K562 (cell line): Measurements from ENCODE around the gene DNAJB6. TPM values are rescaled to one million over a fixed set of nuclear protein-coding genes. Genes with fewer than 3 reads are reported as not detected.

ENCODE experiments used
- ATAC-seq: fragments of 200-7000 bp; cut with Tn5 transposase; 3 replicates; pipeline ENCODE4 v1.9.1; 2020; ENCODE audit warnings: moderate library complexity
- BruUV-seq: library from RNA; stranded (reverse); fragments of 400-500 nt; replicated peaks from 2 replicates; lab custom pipeline; 2021; lab: Mats Ljungman, UMichigan
- CTCF ChIA-PET: fragments of 300-600 bp; formaldehyde crosslinking; extraction: SDS; loops from one replicate; lab custom pipeline; 2021; ENCODE audit warnings: low intra/inter-chr PET ratio; lab: Yijun Ruan, JAX
- POLR2A ChIA-PET: fragments of 300-600, 350-650 bp; sonication (Branson Sonifier 250); formaldehyde crosslinking; extraction: SDS; loops from one replicate; lab custom pipeline; 2021; ENCODE audit warnings: antibody characterized with exemption, inconsistent platforms; lab: Yijun Ruan, JAX
- DNase-seq, 4 experiments: peaks; one replicate each; pipeline versions ENCODE4 v3.0.0 to v3.0.0-alpha.2; 2011 to 2018; ENCODE audit warnings: low spot score in 3 of 4, mixed read lengths in 3 of 4; ENCODE audit errors: extremely low read depth in 1 of 4
- FAIRE-seq: peaks from 2 replicates; lab custom pipeline; 2011; peaks lifted over from hg19 to GRCh38; lab: Jason Lieb, UNC
- H2AFZ ChIP-seq: 2 replicates; pipeline ENCODE4 v1.6.0; 2011; ENCODE audit warnings: low read depth, low read length, control low read depth, inconsistent platforms
- H3K27ac ChIP-seq: fragments of 200-600 bp; 3 replicates; pipeline ENCODE4 v1.8.0; 2011; ENCODE audit warnings: low read depth, mild to moderate bottlenecking, control low read depth, inconsistent platforms, low read length, moderate library complexity, mixed read lengths; ENCODE audit errors: extremely low read depth
- H3K27me3 ChIP-seq, 2 experiments: fragments of 300-600 bp in 1 of 2; 2 replicates in 1 of 2; 3 replicates in 1 of 2; pipeline versions ENCODE4 v1.6.0 to v1.8.0; 2011; ENCODE audit warnings: inconsistent platforms in 2 of 2, low read length in 2 of 2, mild to moderate bottlenecking in 1 of 2, mixed read lengths in 1 of 2, moderate library complexity in 1 of 2; ENCODE audit not compliant: control insufficient read depth in 2 of 2, insufficient read depth in 2 of 2
- H3K36me3 ChIP-seq: fragments of 300-600 bp; 3 replicates; pipeline ENCODE4 v1.8.0; 2011; ENCODE audit warnings: mild to moderate bottlenecking, low read length, inconsistent platforms; ENCODE audit not compliant: control insufficient read depth, insufficient read depth
- H3K4me1 ChIP-seq, 2 experiments: fragments of 200-600 bp in 1 of 2; replicated peaks in 1 of 2; 2 replicates in 1 of 2; 3 replicates in 1 of 2; pipeline versions ENCODE4 v1.5.1 to v1.8.0; 2011; ENCODE audit warnings: inconsistent platforms in 2 of 2, low read length in 2 of 2, mild to moderate bottlenecking in 1 of 2, mixed read lengths in 1 of 2, moderate library complexity in 1 of 2; ENCODE audit not compliant: control insufficient read depth in 2 of 2, insufficient read depth in 2 of 2
- H3K4me2 ChIP-seq: 2 replicates; pipeline ENCODE4 v1.6.1; 2011; ENCODE audit warnings: low read length, control low read depth, inconsistent platforms, mixed read lengths; ENCODE audit not compliant: insufficient read depth
- H3K4me3 ChIP-seq: fragments of 200-600 bp; sonication (generic), shearing (Covaris generic); 2 replicates; pipeline ENCODE4 v1.5.1; 2016; ENCODE audit warnings: control low read depth, inconsistent platforms
- H3K79me2 ChIP-seq: fragments of 200-600 bp; 3 replicates; pipeline ENCODE4 v1.8.0; 2011; ENCODE audit warnings: low read length, inconsistent platforms; ENCODE audit not compliant: control insufficient read depth, insufficient read depth
- H3K9ac ChIP-seq, 2 experiments: 2 replicates each; pipeline versions ENCODE4 v1.6.0 to v1.6.1; 2011; ENCODE audit warnings: low read depth in 2 of 2, low read length in 2 of 2, control low read depth in 1 of 2, inconsistent platforms in 1 of 2, mild to moderate bottlenecking in 1 of 2, mixed read lengths in 1 of 2; ENCODE audit not compliant: insufficient read depth in 1 of 2
- H3K9me1 ChIP-seq: one replicate; pipeline ENCODE4 v1.6.0; 2011; ENCODE audit warnings: inconsistent platforms, mild to moderate bottlenecking, low read length, moderate library complexity; ENCODE audit not compliant: control insufficient read depth, insufficient read depth
- H3K9me3 ChIP-seq: replicated peaks from 2 replicates; pipeline ENCODE4 v1.5.1; 2011; ENCODE audit warnings: low read depth, low read length, inconsistent platforms; ENCODE audit not compliant: control insufficient read depth, insufficient read depth
- H4K20me1 ChIP-seq: replicated peaks from 2 replicates; pipeline ENCODE4 v1.6.1; 2011; ENCODE audit warnings: low read length, inconsistent platforms, mixed read lengths; ENCODE audit not compliant: control insufficient read depth, insufficient read depth
- ASH1L ChIP-seq: fragments of 450-650 bp; IDR thresholded peaks from 2 replicates; pipeline ENCODE4 v1.6.1; 2018; ENCODE audit warnings: borderline replicate concordance, mild to moderate bottlenecking, low read depth; ENCODE audit not compliant: partially characterized antibody
- MGA ChIP-seq: fragments of 450-650 bp; IDR thresholded peaks from 2 replicates; pipeline ENCODE4 v1.6.1; 2016; ENCODE audit warnings: mild to moderate bottlenecking, moderate library complexity
- NUFIP1 ChIP-seq: fragments of 450-650 bp; IDR thresholded peaks from 2 replicates; pipeline ENCODE4 v1.6.1; 2018; ENCODE audit not compliant: partially characterized antibody
- PCBP1 ChIP-seq: fragments of 200-400 bp; formaldehyde crosslinking; IDR thresholded peaks from 2 replicates; pipeline ENCODE4 v1.6.1; 2018; ENCODE audit warnings: mild to moderate bottlenecking, low read depth, low read length; ENCODE audit not compliant: poor library complexity, severe bottlenecking
- PHB ChIP-seq: fragments of 250-450 bp; sonication (Bioruptor Pico); IDR thresholded peaks from 2 replicates; pipeline ENCODE4 v1.5.0; 2021
- SRSF1 ChIP-seq: fragments of 200-400 bp; formaldehyde crosslinking; IDR thresholded peaks from 2 replicates; pipeline ENCODE4 v1.6.1; 2017; ENCODE audit warnings: mild to moderate bottlenecking, low read depth, low read length, moderate library complexity
- TARDBP ChIP-seq: fragments of 450-650 bp; IDR thresholded peaks from 2 replicates; pipeline ENCODE4 v1.6.1; 2016
- ZBTB7A ChIP-seq: IDR thresholded peaks from 2 replicates; pipeline ENCODE4 v1.6.1; 2011; ENCODE audit warnings: low read depth, mild to moderate bottlenecking, low read length, moderate library complexity, borderline replicate concordance; ENCODE audit not compliant: control insufficient read depth
- WGBS: fragments of 100-300 bp; shearing (Covaris generic); methylation state at CpG from one replicate; pipeline ENCODE4 v1.1.6; 2016; ENCODE audit warnings: low coverage, mixed read lengths; ENCODE audit not compliant: insufficient coverage; ENCODE audit errors: missing lambda C conversion rate; 5-methylcytosine and 5-hydroxymethylcytosine counted together
- in situ Hi-C: fragments of 300-500 bp; cut with MboI; formaldehyde crosslinking; loops from 4 replicates; pipeline ENCODE4 v1.15.0; 2018; ENCODE audit warnings: inconsistent platforms, mixed read lengths
- intact Hi-C: fragments of 100-400 bp; cut with micrococcal nuclease; formaldehyde crosslinking; loops from 2 replicates; pipeline ENCODE4 v1.14.2; 2022
- polyA plus RNA-seq, 8 experiments: library from polyadenylated mRNA; depleted of rRNA in 4 of 8; stranded (reverse) in 5 of 8; unstranded in 3 of 8; fragments of >200 nt; fragmentation: Nextera tagmentation in 2 of 8; fragmentation: Illumina TruSeq in 1 of 8; extraction: Ambion mirVana in 2 of 8; extraction: Trizol in 1 of 8; gene quantifications; 2 replicates each; pipeline versions ENCODE4 v1.2.1 to v1.2.3, GENCODE V29; 2011 to 2014; ENCODE audit warnings: inconsistent platforms in 1 of 8, missing spikeins in 1 of 8
- total RNA-seq, 7 experiments: library from RNA; depleted of rRNA in 6 of 7; stranded (reverse); fragments of >200 nt in 6 of 7; fragmentation: Illumina TruSeq in 2 of 7; extraction: Trizol in 2 of 7; gene quantifications; 2 replicates each; pipeline versions ENCODE4 v1.2.1 to v1.2.3, GENCODE V29; 2011 to 2021; ENCODE audit warnings: low replicate concordance in 1 of 7

The DNAJB6 gene
- total and polyA plus RNA-seq, 9 of the 15 experiments (the other 6 are each of a cell fraction or from before 2014, with no cell fraction given), result 84.5 to 158 (median 135) TPM

GRCh38 chr7:157291404-157292080, 45.3 kb upstream of the DNAJB6 start:
- Histone ChIP-seq H3K9me3 (0 out of 2 replicates have a peak, but pooled peaks cover 3% of the 10 kb centered on the region), H3K79me2 (no peaks in the 10 kb centered on the region), H3K9ac (peak overlapping the region in 1 of 2 experiments; percentile 60; a peak in 2 of 4 replicates), H4K20me1 (peaks cover 8% of the 10 kb centered on the region; the same call in 1 of the 2 replicates), H3K9me1 (no peaks in the 10 kb centered on the region), H3K27me3 (peaks cover 68 to 78% of the 10 kb centered on the region in 2 experiments), H3K4me2 (no peak overlapping the region), H3K4me1 (peaks cover 0 to 42% of the 10 kb centered on the region in 2 experiments; a peak in 3 of 5 replicates), H2AFZ (no peak overlapping the region), H3K36me3 (no peaks in the 10 kb centered on the region), H3K4me3 (no peak overlapping the region), H3K27ac (no peak overlapping the region)
- ChIA-PET POLR2A (interaction anchor here (0.7 to 0.8 kb wide), 3 partner anchors 16 to 458 kb away, joined by 3 read pairs; no protein-coding TSS in a partner anchor), CTCF (no interaction called here)
- WGBS, result 26% methylated on average over 29 of the region's 29 CpGs
- in situ Hi-C loops, result no loop called here
- intact Hi-C loops, result no loop called here
- FAIRE-seq, result no peak
- peak in 2 of 4 experiments; percentile 62 to 65 for DNase-seq
- BruUV-seq, result no TSS peak
- TF ChIP-seq SRSF1 (no peak), PHB (CRISPR knock-in tag) (no peak), ZBTB7A (peak; percentile 27; the same call in 1 of the 2 replicates), PCBP1 (peak; percentile 24), ASH1L (no peak), NUFIP1 (no peak), MGA (no peak), TARDBP (no peak)
- 0 out of 3 replicates have a peak, but pooled peaks have one; percentile 3 for ATAC-seq
